ENCODE results near the gene MRPL53.

DNA sequence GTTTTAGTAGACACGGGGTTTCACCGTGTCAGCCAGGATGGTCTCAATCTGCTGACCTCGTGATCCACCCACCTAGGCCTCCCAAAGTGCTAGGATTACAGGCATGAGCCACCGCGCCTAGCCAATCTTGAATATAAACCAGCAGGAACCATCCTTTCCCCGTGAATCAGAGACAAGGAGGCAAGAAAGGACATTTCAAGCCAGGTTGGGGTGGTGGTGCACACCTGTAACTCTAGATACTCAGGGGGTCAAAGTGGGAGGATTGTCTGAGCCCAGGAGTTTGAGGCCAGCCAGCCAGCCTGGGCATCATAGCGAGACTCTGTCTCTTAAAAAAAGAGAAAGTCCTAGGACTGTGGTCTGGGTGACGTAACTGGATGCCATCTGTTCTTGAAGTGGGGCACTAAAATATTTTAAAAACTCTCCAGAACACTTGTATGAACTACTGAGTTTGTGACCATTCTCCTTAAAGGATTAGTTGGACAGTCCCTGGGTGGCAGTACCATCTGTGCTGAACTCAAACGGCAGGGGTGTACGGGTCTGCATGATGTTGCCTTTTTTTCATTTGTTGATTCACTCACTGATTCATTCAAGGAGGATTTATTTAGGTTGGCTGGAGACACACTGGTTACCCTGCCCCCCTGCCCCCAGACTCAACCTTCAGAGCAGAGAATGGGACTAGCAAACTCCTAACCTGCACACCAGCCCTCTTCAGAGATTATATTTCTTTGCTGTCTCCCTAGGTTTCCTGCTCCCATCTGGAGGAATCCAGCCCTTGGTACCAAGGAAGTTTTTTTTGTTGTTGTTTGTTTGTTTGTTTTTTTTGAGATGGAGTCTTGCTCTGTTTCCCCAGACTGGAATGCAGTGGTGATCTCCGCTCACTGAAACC, 38.9 kb upstream of the MRPL53 start:
- TF ChIP-seq, protein P1, sequence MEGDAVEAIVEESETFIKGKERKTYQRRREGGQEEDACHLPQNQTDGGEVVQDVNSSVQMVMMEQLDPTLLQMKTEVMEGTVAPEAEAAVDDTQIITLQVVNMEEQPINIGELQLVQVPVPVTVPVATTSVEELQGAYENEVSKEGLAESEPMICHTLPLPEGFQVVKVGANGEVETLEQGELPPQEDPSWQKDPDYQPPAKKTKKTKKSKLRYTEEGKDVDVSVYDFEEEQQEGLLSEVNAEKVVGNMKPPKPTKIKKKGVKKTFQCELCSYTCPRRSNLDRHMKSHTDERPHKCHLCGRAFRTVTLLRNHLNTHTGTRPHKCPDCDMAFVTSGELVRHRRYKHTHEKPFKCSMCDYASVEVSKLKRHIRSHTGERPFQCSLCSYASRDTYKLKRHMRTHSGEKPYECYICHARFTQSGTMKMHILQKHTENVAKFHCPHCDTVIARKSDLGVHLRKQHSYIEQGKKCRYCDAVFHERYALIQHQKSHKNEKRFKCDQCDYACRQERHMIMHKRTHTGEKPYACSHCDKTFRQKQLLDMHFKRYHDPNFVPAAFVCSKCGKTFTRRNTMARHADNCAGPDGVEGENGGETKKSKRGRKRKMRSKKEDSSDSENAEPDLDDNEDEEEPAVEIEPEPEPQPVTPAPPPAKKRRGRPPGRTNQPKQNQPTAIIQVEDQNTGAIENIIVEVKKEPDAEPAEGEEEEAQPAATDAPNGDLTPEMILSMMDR (IDR thresholded peaks at IDR 0.05): no peak
- TF ChIP-seq POLR2AphosphoS5 (IDR thresholded peaks at IDR 0.05): no peak
